ENCODE measurements around the gene MED16.

Gene MED16

GRCh38 chr19:872266-872951 is 20.6 kb downstream of the MED16 start:
- no peak for DNase-seq (ENCODE audit: low spot score)

GRCh38 chr19:871446-872265 is 21.3 kb downstream of the MED16 start:
- DNase-seq (ENCODE audit: low spot score), result no peak

GRCh38 chr19:870963-871401 is 22.0 kb downstream of the MED16 start:
- DNase-seq (ENCODE audit: low spot score), result no peak

GRCh38 chr19:870314-870713 is 22.7 kb downstream of the MED16 start:
- no peak for DNase-seq (ENCODE audit: low spot score)

GRCh38 chr19:869245-870177 is 23.5 kb downstream of the MED16 start:
- DNase-seq (ENCODE audit: low spot score), result no peak

DNA sequence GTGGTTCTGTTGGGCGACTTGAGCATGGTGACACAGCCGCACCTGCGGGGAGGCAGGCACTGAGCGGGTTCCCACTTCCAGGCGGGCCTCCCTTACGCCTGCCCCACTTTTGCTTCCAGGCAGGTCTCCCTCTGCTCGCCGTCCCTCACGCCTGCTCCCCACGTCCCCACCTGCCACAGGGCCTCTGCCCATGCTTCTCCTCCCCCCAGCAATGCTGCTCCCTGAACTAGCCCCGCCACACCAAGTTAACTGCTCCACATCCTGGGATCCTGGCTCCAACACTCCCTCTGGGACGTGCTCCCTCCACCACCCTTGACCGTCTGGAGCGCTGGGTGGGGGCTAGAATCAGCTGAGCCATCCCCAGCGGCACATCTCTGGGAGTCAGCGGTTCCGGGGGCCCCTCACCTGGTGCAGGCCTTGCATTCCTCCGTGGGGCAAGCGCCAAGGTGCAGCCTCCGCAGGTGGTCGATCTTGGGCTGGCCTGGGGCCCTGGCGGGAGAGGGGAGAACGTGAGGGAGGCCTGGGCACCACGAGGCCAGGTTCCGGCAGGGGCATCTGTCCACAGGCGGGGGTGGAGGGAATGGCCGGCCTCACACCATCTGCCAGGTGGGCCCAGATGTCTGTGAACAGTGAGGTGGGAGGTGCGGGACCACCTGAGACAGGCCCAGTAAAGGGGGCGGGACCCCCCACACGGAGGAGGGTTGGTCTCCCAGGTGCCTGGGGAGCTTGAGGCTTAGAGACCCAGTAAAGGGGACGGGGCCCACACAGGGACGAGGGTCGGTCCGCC is 24.3 kb downstream of the MED16 start:
- DNase-seq (ENCODE audit: low spot score), result no peak

- DNase-seq (ENCODE audit: low spot score), result no peak
Measured at GRCh38 chr19:867855-868457, 25.0 kb downstream of the MED16 start.

GRCh38 chr19:867301-867793 is 25.6 kb downstream of the MED16 start:
- DNase-seq (ENCODE audit: low spot score), result no peak

GRCh38 chr19:866769-867300 is 26.2 kb downstream of the MED16 start:
- DNase-seq (ENCODE audit: low spot score), result no peak

- DNase-seq (ENCODE audit: low spot score), result no peak
Measured at GRCh38 chr19:863315-863620, 29.7 kb downstream of the MED16 start.

GRCh38 chr19:862581-863314 is 30.2 kb downstream of the MED16 start:
- no peak for DNase-seq (ENCODE audit: low spot score)

DNA sequence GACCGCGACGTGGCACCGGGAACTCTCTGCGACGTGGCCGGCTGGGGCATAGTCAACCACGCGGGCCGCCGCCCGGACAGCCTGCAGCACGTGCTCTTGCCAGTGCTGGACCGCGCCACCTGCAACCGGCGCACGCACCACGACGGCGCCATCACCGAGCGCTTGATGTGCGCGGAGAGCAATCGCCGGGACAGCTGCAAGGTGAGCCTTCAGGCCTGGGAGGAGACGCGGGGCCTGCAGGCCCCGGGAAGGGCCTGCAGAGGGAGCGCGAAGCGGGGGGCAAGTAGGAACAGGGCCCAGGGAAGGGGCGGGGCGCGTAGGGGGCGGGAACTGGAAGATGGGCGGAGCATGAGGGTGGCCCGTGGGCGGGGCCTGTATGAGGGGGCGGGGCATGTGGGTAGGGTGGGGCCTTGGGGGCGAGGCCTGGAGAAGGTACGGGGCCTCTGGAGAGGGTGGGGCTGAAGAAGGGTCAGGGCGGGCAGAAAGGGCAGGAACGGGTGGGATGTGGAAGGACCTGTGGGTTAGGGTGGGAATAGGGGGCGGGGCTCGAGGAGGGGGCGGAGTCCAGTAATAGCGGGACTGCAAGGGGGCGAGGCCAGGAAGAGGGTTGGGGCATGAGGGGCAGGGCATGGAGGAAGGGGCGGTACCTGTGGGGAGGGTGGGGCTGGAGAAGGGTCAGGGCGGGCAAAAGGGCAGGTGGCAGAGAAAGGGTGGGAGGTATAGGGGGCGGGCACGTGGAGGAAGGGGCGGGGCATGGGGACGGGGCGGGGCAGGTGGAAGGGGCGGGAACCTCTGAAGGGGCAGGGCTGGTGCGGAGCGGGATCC is 31.0 kb downstream of the MED16 start:
- DNase-seq (ENCODE audit: low spot score), result no peak

DNA sequence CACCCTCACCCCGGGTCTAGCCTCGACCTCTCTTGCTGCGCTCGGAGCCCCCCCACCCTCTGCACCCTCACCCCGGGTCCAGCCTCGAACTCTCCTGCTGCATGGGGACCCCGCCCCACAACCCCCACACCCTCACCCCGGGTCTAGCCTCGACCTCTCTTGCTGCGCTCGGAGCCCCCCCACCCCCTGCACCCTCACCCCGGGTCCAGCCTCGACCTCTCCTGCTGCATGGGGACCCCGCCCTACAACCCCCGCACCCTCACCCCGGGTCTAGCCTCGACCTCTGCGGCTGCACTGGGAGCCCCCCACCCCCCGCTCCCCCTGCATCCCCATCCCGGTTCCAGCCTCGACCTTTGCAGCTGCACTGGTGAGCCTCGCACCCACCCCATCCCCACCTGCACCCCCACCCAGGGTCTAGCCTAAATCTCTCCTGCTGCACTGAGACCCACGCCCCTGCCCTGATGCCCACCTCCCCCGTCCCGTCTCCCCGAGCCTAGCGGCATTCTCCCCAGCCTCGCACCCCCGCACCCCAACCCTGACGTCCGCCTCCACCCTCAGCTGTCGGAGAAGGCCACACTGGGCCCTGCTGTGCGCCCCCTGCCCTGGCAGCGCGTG is 31.7 kb downstream of the MED16 start:
- no peak for DNase-seq (ENCODE audit: low spot score)

GRCh38 chr19:858868-859843 is 33.8 kb downstream of the MED16 start, which contains the start of gene CFD:
TSS of gene CFD (plus strand) at chr19:859664. CDS start at chr19:859690, 26 bp downstream.
- DNase-seq (ENCODE audit: low spot score), result no peak

DNA sequence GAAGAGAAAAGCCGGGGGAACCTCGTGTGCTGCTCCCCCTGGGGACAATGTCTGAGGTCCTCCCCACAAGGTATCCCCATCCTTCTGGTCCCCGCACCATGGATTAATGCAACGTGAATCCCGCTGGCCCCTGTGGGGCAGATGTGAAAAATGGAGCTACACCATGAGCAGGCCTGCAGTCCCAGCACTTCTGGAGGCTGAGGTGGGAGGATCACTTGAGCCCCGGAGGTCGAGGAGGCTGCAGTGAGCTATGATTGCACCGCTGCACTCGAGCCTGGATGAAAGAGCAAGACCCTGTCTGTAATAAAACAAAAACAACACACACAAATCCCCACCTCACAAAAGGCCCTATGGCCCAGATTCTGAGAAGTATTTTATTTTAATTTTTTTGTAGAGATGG is 34.7 kb downstream of the MED16 start:
- DNase-seq (ENCODE audit: low spot score), result no peak

DNA sequence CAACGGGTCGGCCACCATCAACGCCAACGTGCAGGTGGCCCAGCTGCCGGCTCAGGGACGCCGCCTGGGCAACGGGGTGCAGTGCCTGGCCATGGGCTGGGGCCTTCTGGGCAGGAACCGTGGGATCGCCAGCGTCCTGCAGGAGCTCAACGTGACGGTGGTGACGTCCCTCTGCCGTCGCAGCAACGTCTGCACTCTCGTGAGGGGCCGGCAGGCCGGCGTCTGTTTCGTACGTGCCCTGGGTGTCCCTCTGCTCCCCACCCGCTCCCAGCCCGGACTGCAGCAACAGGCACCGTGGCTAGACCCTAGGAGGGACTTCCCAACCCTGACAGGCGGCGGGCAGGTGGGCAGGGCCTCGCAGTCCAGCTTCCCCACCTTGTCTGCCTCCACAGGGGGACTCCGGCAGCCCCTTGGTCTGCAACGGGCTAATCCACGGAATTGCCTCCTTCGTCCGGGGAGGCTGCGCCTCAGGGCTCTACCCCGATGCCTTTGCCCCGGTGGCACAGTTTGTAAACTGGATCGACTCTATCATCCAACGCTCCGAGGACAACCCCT is 37.3 kb downstream of the MED16 start:
- DNase-seq (ENCODE audit: low spot score), result no peak

DNA sequence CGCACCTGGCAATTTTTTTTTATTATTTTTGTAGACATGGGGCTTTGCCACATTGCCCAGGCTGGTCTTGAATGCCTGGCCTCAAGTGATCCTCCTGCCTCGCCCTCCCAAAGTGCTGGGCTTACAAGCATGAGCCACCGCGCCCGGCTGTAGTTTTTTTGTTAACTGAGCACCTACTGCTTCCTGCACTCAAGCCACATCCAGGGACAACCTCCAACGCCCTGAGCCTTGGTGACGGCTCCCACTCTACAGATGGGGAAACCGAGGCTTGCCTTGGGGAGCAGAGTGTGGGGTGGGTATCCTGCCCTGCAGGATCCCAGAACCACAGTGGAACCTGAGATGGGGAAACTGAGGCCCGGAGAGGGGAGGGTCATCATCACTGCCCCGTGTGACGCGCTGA is 37.8 kb downstream of the MED16 start:
- DNase-seq (ENCODE audit: low spot score), result no peak

All from pons (tissue), 1 donor.